ENCODE results near the gene RPSA. TPM values are rescaled to one million over a fixed set of nuclear protein-coding genes. Genes with fewer than 3 reads are reported as not detected.

Gene RPSA
- total and polyA plus RNA-seq, 2 experiments from 2014 or later: 1,591 to 1,827 TPM

GRCh38 chr3:39405687-39406367, 693 bp upstream of the RPSA start:
- no peaks in the 10 kb centered on the region for H3K9me2 ChIP-seq (ENCODE audit: insufficient read depth)
- peak overlapping the region; percentile 96 for H3K4me3 Mint-ChIP-seq
- H3K27ac ChIP-seq (ENCODE audit: low read depth): peak overlapping the region; percentile 94
- ATAC-seq: no peak
- H3K27me3 ChIP-seq (ENCODE audit: insufficient read depth): no peaks in the 10 kb centered on the region
- peak overlapping the region; percentile 64 for H3K4me2 ChIP-seq
- H3K36me3 Mint-ChIP-seq (ENCODE audit: low read depth): peaks cover 49% of the 10 kb centered on the region
- peaks cover 43% of the 10 kb centered on the region for H3F3A ChIP-seq (replicated peaks; ENCODE audit: low read depth)
- TF ChIP-seq EZH2 (IDR thresholded peaks at IDR 0.05; ENCODE audit: low read depth, unreplicated experiment) (no peak), NANOG (IDR thresholded peaks at IDR 0.05; ENCODE audit: borderline replicate concordance) (no peak), ZNF331 (CRISPR knock-in tag; IDR thresholded peaks at IDR 0.05; ENCODE audit: low read depth) (no peak), JUNB (IDR thresholded peaks at IDR 0.05; ENCODE audit: unreplicated experiment) (no peak), ZNF462 (CRISPR knock-in tag; IDR thresholded peaks at IDR 0.05) (no peak), STAT1 (IDR thresholded peaks at IDR 0.05; ENCODE audit: unreplicated experiment) (no peak), REST (IDR thresholded peaks at IDR 0.05; ENCODE audit: unreplicated experiment) (no peak), ZNF114 (CRISPR knock-in tag; IDR thresholded peaks at IDR 0.05) (no peak), POLR2AphosphoS5 (IDR thresholded peaks at IDR 0.05; ENCODE audit: low read depth) (no peak), ETS1 (IDR thresholded peaks at IDR 0.05) (no peak), EZH2phosphoT487 (IDR thresholded peaks at IDR 0.05; ENCODE audit: unreplicated experiment) (no peak), CREB1 (CRISPR knock-in tag; IDR thresholded peaks at IDR 0.05; ENCODE audit: low read depth) (no peak), CTCF (conservative IDR thresholded peaks at IDR 0.05; ENCODE audit: low read depth in 2 of 2) (no peak)
- H4K20me1 ChIP-seq (replicated peaks; ENCODE audit: insufficient read depth): peaks cover 34% of the 10 kb centered on the region
- H3K79me2 ChIP-seq (replicated peaks; ENCODE audit: insufficient read depth): peaks cover 39% of the 10 kb centered on the region
- H3K36me3 ChIP-seq (ENCODE audit: insufficient read depth): peaks cover 37% of the 10 kb centered on the region
- H3K27me3 Mint-ChIP-seq (ENCODE audit: insufficient read depth, low read depth, poor library complexity): peaks cover 28% of the 10 kb centered on the region
- peak overlapping the region; percentile 99 for H3K27ac Mint-ChIP-seq
- H3K4me1 Mint-ChIP-seq: peaks cover 50% of the 10 kb centered on the region
- DNase-seq (ENCODE audit: low spot score): no peak
- no peak overlapping the region for H2AFZ ChIP-seq
- H3K4me3 ChIP-seq: peak overlapping the region; percentile 44
- H3K4me1 ChIP-seq (ENCODE audit: insufficient read depth): peaks cover 44% of the 10 kb centered on the region
- peaks cover 3% of the 10 kb centered on the region; the same call in 2 of the 3 replicates for H3K9me3 Mint-ChIP-seq
